Right kidney (tissue), 1 donor: ENCODE data around the gene FHIT.

Experiments
- DNase-seq: peaks from one replicate; pipeline ENCODE4 v3.0.0-alpha.2; 2016

Gene FHIT

DNA sequence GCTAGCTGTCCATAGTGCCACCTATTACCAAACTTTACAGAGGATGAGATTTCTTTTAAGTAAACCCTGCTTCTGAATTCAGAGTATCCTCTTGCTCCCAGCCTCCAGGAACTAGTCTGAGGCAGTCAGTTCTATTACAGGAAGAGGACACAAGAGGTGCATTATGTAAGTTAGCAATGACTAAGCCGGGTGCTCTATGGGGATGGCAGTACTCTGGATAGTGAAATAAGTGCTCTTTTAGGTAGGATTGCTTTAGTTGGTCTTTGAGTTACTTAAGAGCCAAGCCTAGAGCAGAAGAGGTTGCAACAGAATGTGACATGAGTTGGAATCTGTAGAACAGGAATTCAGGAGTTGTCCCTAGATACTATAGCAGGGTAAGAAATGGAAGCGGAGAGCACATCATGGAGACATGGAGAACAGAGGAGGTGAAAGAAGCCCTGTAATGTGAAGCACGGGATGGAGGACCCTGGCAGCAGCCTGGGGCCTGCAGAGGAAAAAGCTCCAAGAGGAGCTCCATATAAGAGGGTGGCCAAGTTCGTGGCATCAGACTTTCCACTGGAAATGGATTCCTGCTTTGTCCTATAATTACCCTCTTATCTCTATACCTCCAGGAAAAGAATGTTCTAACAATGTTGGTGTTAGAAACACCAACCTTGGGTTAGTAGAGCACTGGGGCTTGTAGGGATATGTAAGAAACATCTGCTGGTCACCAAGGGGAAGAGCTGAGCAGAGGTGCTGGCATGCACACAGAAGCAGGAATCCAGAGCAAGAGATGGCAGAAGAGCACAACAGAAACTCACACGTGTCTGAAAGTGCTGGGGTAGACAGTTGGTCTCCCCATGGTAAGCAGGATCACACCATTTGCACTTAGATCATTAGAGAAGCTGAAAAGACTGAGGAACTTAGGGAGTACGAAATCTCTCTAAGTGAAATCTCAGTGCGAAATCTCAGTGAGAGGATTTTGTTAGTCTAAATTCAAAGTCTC, 851.1 kb downstream of the FHIT start:
- DNase-seq: no peak

DNA sequence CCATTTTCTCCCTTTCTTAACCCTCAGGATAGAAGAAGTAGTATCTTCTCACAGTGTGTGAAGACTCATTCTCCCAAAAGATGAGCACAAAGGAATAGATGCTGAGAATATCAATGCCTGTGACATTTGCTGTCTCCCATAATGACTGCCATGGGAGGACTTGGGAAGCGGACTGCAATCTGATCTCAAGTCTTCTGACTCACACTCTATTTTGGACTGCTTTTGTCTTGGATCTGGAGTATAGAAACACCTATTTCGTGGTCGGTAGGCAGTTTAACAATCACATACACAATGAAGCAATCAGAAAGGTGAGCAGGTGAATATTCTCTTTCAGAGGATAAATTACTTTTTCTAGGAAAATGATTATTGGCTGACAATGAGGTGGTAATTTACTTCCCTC, 852.0 kb downstream of the FHIT start:
- no peak for DNase-seq

DNA sequence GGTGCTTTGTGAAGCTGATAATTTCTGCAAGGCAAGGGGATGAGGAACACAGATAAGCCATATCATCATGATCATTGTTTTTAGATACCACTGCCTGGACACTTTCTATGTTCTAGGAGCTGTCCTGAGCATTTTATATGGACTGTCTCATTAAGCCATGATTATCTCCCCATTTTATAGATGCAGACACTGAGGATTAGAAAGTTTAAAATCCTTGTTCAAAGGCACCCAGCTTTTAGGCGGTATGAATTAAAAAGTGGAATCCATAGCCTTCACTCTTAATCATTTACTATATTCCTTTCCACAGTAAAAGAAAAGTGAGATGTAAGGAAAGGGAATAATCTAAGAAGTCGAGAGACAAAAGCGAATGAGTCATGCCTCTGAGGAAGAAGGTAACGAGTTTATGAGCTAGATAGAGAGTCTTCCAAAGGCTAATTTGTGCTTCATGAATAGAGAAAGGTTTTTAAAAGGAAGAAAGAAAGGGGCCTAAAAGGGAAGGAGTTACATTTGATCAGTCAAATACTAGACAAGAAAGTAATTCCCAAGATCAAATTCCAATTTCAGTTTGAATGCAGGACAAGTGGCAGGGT, 856.0 kb downstream of the FHIT start:
- DNase-seq: no peak

DNA sequence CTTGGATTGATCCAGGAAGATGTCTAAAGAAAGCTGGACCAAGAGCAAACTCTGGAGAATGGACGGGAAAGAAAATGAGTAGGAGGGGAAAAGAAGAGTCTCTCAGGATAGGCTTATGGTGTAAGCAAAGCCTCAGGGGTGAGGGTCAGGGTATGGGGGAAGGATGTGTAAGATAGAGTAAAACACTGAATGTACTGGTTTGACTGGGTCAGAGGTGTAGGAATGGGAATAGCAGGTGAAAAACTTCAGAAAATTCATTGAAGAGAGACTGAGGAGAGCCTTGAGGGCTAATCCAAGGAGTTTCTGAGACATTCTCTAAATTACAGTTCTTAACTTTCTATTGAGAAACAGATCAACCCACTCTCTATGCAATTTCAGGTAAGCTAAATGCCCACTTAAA, 857.3 kb downstream of the FHIT start:
- DNase-seq: no peak

DNA sequence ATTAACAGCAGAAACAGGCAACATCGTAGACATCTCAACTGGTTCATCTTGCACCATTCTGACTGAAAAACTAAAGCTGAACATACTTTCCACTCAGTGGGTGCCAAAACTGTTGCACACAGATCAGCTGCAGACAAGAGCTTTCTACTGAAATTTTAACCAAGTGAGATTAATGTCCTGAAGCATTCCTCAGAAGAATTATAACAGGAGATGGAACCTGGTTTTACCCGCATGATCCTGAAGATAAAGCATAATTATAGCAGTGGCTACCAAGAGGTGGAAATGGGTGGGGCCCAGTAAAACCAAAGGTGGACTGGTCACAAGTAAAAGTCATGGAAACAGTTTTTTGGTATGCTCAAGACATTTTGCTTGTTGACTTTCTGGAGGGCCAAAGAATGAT, 858.8 kb downstream of the FHIT start:
- DNase-seq: no peak

DNA sequence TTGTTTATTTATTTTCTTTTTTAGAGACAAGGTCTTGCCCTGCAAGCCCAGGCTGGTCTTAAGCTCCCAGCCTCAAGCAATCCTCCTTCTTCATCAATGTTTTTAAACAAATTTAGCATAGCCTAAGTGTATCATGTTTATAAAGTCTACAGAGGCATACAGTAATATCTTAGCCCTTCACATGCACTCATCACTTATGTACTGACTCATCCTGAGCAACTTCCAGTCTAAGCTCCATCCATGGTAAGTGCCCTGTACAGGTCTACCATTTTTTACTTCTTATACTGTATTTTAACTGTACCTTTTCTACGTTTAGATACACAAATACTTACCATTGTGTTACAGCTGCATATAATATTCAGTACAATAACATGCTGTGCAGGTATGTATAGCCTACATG, 860.0 kb downstream of the FHIT start:
- no peak for DNase-seq

DNA sequence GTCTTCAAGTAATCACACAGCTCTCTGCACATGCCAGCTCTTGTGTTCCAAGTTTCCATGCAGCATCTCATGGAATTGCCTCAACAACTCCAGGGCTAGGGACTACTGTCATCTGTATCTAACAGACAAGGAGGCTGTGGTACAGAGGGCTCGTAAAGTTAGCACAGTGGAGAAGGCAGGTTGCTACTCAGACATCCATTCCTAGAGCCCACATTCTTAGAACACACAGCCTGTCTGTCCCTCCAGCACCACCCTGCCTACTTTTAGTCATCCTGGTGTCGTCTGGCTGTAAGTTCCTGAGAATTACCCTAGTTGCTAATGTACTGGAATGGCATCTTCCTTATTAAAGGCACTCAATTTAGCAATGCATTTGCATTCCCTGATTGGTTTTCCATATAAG, 862.5 kb downstream of the FHIT start:
- DNase-seq: no peak

DNA sequence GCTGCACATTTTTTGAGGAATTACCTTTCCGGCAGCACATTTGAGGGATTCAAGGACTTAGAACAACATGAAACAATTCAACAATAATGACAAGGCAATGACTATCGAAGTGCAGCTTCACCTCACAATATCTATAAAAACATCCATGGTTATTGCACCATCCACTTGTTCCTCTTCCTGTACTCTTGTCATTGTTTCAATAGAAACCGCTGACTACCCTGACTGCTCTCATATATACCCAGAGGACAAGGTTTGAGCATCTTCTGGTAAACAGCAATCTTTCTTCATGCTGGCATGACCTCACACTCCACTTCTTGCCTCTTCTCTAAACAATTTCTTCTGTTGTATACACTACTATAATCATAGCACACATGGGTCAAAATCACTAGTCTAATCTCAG, 864.9 kb downstream of the FHIT start:
- DNase-seq: no peak

DNA sequence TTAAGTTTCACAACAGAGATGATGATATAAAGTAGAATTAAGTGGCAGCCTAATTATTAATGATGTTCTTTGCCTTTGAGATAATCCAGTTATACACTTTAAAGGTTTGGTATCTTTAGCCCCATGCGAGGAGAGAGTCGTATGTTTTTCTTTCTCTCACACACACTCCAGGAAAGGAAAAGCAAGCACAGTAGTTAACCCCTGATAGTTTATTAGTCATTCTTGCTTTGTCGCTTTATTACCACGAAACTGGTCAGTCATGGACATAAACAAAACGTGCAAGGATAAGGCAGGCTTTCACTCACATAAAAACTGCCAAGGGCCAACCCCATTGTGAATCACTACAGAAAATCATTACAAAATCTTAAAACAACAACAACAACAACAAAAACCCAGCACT, 866.9 kb downstream of the FHIT start:
- DNase-seq: no peak

DNA sequence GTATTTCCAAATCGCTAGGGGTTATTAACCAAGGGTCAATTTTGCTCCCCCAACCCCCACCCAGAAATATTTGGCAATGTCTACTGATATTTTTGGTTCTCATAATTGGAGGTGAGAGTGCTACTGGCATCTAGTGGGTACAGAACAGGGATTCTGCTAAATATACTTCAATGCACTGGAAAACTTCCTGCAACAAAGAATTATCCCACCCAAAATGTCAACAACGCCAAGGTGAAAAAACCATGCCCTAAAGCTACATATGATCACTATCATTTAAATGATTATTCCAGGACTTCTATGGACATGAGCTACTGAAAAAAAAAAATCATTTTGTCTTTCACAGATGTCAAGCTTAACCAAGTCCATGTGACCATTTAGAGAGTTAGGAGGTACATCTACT, 867.9 kb downstream of the FHIT start:
- no peak for DNase-seq

DNA sequence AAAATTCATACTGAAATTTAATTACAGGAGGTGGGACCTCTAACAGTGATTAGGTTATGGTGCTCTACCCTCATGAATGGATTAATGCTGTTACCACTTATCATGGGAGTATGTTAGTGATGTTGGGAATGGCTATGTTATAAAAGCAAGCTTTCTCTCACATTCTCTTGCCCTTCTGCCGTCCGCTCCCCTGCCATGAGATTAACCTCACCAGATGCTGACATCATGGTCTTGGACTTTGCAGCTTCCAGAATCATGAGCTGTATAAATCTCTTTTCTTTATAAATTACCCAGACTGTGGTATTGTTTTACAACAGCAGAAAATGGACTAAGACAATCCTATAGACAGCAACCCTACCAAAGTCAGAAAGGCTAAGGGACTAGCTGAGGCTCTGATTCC, 884.8 kb downstream of the FHIT start:
- no peak for DNase-seq

DNA sequence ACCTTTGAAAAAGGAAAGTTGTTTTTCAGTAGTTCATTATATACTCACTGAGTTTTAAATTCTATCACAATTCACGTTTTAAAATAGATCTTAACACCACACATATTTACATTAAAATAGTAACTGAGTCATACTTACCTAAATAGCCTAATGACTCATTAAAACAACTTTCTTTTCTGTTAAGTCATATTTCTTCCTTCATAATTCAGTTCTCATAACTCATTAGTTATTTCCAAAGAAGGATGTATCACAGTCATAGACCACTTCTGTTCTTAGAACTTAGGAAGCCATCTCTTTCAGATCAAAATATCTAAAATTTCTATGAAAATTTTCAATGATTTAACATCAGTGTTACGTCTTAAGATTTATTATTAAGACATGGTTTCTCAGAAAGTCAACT, 885.9 kb downstream of the FHIT start:
- DNase-seq: no peak

DNA sequence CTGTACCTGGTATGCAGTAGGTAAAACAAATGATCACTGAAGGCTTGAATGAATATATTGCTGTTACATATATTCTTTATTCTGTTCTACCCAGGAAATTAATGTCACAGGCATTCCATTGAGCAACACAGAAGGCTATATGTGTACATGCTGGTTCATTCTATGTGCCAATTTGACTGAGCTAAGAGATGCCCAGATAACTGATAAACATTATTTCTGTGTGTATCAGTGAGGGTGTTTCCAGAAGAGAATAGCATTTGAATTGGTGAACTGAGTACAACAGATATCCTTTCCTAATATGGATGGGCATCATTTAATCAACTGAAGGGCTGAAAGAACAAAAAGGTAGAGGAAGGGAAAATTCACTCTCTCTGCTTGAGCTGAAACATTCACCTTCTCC, 886.8 kb downstream of the FHIT start:
- DNase-seq: no peak

DNA sequence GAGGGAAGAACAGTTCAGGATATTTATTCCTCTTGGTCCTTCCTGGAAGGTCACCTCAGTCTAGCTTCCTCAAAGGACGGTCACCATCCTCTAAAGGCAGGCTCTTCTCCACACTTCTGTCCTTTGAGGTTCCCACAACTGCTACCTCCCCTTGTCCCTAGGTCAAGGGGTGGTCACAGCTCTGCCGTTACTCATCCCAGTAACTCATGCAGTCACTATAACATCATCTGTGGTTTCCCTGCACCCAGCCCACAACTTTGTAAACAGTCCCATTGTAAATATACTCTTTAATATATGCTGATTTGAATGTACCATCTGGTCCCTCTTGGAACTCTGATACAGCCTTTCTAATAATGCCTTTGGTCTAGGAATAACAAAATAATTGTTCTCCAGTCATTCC, 887.4 kb downstream of the FHIT start:
- DNase-seq: no peak

DNA sequence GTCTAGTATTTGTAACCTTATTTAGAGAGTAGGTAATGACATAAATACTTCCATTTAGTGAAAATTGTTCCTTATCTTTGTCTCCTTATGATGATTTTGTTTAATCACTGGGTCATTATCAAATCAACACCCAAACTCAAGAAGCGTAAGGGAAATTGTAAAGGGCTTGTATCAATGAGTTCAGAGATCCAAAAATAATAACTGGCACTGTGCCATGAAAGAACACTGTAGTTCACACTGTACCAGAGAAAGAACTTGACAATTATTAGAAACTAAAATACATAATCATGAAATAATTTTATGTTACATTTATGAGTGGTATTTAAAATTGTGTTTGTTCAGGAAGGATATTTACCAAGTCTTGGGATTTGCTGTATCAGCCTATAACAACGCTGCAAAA, 895.4 kb downstream of the FHIT start:
- no peak for DNase-seq

DNA sequence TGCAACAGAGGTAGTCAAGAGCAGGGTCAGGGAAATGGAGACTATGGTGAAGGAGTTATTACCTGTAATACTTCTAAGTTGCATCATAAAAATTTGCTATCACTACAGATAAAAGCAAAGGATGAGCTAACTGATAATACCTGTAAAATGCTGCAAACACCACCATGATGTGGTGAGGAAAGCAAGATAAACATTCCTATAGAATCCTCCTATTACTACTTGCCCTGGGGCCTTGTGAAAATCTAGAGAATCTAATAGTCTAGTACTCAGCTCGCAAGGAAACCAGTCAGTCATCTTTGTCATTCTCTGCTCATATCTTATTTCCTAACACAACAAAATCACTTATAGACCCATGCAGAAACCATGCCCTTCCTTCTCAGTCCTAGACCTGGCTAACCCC, 899.8 kb downstream of the FHIT start:
- DNase-seq: no peak

DNA sequence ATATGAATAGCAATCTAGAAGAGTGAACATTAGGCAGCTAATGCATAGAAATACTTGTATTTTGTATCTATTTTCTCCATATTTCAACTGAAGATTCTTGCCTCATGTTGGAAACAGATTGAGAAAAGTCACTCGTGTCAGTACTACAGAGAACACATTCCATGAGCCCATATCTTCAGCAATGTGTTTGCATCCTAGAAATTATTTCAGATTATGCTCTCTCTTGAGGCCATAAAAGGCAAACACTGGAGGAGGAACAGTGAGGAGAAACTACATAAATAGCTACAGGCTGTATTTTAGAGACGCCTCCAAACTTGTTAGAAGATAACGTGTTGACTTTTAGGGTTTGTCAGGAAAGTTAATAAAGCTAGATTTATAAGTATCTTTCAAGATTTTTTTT, 906.9 kb downstream of the FHIT start:
- DNase-seq: no peak

DNA sequence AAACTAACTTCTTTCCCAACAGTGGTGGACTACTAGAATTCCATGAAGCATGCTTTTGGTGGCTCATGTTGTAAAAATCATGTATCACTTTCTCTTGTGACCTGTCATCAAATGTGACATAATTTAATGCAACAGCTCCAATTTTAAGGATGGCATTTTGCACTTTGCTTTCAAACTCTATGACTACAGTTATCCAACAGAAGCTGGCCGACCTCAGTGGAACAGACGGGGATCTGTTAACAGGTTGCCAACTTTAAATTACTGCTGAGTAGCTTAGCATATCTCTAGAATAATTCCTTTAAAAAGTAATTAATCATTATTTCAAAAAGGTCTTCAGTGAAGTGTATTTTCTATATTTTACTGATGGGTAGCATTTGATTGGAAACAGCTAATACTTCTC, 907.4 kb downstream of the FHIT start:
- no peak for DNase-seq

DNA sequence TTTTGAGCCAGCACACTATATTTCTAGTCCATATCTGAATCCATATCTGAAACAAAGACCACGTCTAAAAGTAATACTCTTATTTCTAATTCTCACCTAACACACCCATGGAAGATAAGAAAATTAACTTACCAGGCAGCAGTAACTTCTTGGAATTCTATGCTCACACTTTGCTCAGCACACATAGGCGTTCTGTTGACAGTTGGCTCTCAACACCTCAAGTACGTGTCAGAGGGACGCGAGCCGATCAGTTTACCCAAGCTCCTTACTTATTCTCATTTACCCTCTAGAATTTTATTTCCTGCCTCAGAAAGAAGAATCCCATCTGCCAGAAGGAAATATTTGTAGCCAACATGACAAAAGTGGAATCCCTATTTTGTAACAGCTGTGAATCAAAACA, 911.9 kb downstream of the FHIT start:
- no peak for DNase-seq

DNA sequence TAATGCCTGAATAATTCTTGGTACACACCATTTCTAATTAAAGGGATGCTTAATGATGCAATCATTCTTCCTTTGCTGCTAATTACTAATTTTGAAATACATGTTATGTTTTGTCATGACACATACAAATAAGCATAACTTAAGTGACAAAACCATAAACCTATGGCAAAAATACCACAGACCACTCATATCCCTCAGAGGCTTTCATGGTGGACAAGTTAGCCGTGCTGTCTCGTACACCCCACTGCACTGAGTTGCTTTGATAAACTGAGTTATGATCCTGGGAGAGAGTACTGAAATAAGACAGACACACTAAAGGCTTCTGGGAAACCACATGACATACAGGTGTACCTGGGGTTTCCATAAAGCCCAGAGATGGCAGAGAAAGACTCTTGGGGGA, 913.8 kb downstream of the FHIT start:
- no peak for DNase-seq

DNA sequence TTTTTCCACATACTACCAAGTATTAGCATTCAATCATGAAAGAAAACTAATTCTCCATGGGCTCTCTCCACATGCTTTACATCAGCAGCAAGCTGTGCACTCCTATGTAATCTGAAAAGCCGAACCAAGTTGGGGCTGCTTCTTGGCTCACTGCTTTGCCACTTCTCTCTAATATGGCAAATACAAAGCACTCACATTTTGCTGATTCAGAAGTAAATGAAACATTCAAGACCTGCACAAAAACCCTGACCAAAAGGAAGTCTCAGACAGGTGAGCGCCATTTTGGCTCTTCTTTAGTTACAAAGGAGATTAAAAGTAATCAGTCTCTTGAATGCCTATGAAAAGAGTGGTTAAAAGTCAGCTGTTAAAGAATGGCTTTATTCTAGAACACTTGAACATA, 915.2 kb downstream of the FHIT start:
- DNase-seq: no peak

DNA sequence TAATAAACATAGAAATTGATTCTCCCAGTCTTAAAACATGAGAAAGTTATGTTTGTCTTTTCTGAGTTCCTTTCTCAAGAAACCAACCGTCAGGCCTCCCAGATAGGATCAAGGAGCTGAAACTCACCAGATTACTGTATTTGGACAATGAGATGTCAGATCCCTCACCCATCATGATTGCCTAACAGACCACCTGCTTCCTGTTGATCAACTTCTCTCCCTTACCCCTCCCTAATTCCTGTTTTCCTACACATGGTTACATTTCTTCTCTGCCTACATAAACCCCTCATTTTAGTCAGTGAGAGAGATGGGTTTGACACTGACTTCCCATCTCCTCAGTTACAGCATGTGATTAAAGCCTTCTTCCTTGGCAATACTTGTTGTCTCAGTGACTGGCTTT, 917.5 kb downstream of the FHIT start:
- DNase-seq: no peak

DNA sequence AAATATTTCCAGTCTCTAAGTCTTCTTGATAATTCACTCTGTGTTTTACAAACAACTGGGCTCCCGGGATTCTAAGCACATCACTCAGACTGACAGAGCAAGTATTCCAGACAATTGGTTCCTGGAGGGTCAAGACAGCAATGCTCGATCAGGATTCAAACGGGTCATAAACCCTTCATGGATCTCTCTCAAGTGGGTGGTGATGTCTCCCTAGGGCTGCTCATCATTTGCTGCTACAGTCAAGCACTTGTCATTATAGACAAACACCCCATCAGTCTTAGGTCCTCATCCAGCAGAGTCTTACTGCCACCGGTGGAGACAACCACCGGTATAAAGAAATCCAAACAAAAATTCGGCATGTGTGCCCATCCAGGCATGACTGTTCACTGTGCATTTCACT, 921.1 kb downstream of the FHIT start:
- no peak for DNase-seq

DNA sequence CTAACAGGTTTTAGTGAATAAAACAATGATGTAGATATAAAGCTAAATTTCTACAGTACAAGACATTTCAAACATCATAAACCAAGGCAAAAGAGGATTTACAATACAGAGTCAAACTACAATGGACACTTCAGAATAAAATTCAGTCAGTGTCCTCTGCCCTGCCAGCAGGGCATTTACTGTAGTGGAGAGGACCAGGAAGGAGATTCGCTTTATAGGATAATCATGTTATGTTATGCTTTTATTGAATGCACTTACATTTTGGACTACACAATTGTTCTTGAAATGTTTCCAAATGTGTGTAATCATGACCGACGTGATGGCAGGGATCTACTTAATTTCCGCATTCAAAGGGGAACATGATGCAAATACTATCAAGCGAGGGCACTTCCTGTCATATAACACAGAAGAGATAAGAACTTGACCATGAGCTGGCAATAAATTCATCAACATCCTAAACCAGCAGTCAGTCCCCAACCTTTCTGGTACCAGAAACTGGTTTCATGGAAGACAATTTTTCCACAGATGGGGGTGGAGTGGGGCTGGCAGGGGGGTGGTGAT, 925.6 kb downstream of the FHIT start:
- no peak for DNase-seq
